GM12878 (cell line): ENCODE data around the gene METTL9.

Source experiments
- POLR2AphosphoS5 ChIP-seq: IDR thresholded peaks from 2 replicates; pipeline ENCODE4 v1.6.1; 2011; ENCODE audit warnings: mild to moderate bottlenecking, low read length, inconsistent platforms
- ZNF274 ChIP-seq: IDR thresholded peaks from one replicate; pipeline ENCODE4 v1.8.0; 2011; ENCODE audit not compliant: insufficient read length, insufficient read depth

GRCh38 chr16:21580807-21581206 lies 18.6 kb upstream of the METTL9 start:
- TF ChIP-seq ZNF274 (no peak), POLR2AphosphoS5 (no peak)
